ENCODE measurements around the gene SMIM10L2A.
A peak's percentile ranks its signal among the peaks of the same experiment; 100 is the strongest.
"Not testable (repeated sequence)": the region's sequence is repeated elsewhere in the genome, so short reads cannot be mapped to it uniquely, and the experiment has no call there.

Gene SMIM10L2A

GRCh38 chrX:135421932-135422809 lies at the start of gene SMIM10L2A:
SMIM10L2A (plus strand) TSS chrX:135421944; CDS start chrX:135422132, 188 bp downstream.
- DNase-seq (ENCODE audit: low spot score): no peak

GRCh38 chrX:135373357-135373756 lies 48.4 kb upstream of the SMIM10L2A start:
- no peak for DNase-seq (ENCODE audit: low spot score)

GRCh38 chrX:135382260-135382659 lies 39.5 kb upstream of the SMIM10L2A start:
- no peak for DNase-seq (ENCODE audit: low spot score)

- DNase-seq (ENCODE audit: low spot score): no peak
These were observed 38.5 kb upstream of the SMIM10L2A start for GRCh38 chrX:135383249-135383648.

GRCh38 chrX:135384161-135384836 lies 37.4 kb upstream of the SMIM10L2A start:
- DNase-seq (ENCODE audit: low spot score): peak; percentile 56

- DNase-seq (ENCODE audit: low spot score): no peak
These were observed 32.9 kb upstream of the SMIM10L2A start for GRCh38 chrX:135388841-135389240.

GRCh38 chrX:135389243-135389642 lies 32.5 kb upstream of the SMIM10L2A start:
- DNase-seq (ENCODE audit: low spot score): no peak

GRCh38 chrX:135389717-135390116 lies 32.0 kb upstream of the SMIM10L2A start:
- no peak for DNase-seq (ENCODE audit: low spot score)

- no peak for DNase-seq (ENCODE audit: low spot score)
These were observed 30.0 kb upstream of the SMIM10L2A start for GRCh38 chrX:135391734-135392133.

GRCh38 chrX:135393051-135393450 lies 28.7 kb upstream of the SMIM10L2A start:
- no peak for DNase-seq (ENCODE audit: low spot score)

- DNase-seq (ENCODE audit: low spot score): no peak
These were observed 26.7 kb upstream of the SMIM10L2A start for GRCh38 chrX:135395064-135395463.

GRCh38 chrX:135396109-135396508 lies 25.6 kb upstream of the SMIM10L2A start:
- no peak for DNase-seq (ENCODE audit: low spot score)

GRCh38 chrX:135396566-135396965 lies 25.2 kb upstream of the SMIM10L2A start:
- DNase-seq (ENCODE audit: low spot score): no peak

GRCh38 chrX:135397652-135398051 lies 24.1 kb upstream of the SMIM10L2A start:
- no peak for DNase-seq (ENCODE audit: low spot score)

GRCh38 chrX:135403374-135403773 lies 18.4 kb upstream of the SMIM10L2A start:
- no peak for DNase-seq (ENCODE audit: low spot score)

- not testable (repeated sequence) for DNase-seq (ENCODE audit: low spot score)
These were observed 15.3 kb upstream of the SMIM10L2A start for GRCh38 chrX:135406428-135406827.

- no peak for DNase-seq (ENCODE audit: low spot score)
These were observed 12.9 kb upstream of the SMIM10L2A start for GRCh38 chrX:135408794-135409193.

GRCh38 chrX:135410861-135411627 lies 10.7 kb upstream of the SMIM10L2A start:
- no peak for DNase-seq (ENCODE audit: low spot score)

GRCh38 chrX:135411893-135412292 lies 9.9 kb upstream of the SMIM10L2A start:
- DNase-seq (ENCODE audit: low spot score): no peak

GRCh38 chrX:135416546-135416945 lies 5.2 kb upstream of the SMIM10L2A start:
- no peak for DNase-seq (ENCODE audit: low spot score)

- DNase-seq (ENCODE audit: low spot score): no peak
These were observed 913 bp upstream of the SMIM10L2A start for GRCh38 chrX:135420831-135421230.

- peak; percentile 78 for DNase-seq (ENCODE audit: low spot score)
These were observed 210 bp upstream of the SMIM10L2A start for GRCh38 chrX:135421537-135421931.

GRCh38 chrX:135422810-135423168 lies 1.0 kb downstream of the SMIM10L2A start:
- not testable (repeated sequence) for DNase-seq (ENCODE audit: low spot score)
